Measurements from ENCODE around the gene KLHL26.
A peak's percentile ranks its signal among the peaks of the same experiment; 100 is the strongest.

The KLHL26 gene

GRCh38 chr19:18626906-18627305 is 9.9 kb upstream of the KLHL26 start:
- DNase-seq (ENCODE audit: extremely low read depth, low read depth): no peak
- no peak for TF ChIP-seq CTCF (IDR thresholded peaks at IDR 0.05; ENCODE audit: low read depth, low read length)

- DNase-seq (ENCODE audit: extremely low read depth, low read depth): no peak
- TF ChIP-seq CTCF (IDR thresholded peaks at IDR 0.05; ENCODE audit: low read depth, low read length): no peak
Measured at GRCh38 chr19:18629166-18630088, 7.4 kb upstream of the KLHL26 start.

- no peak for TF ChIP-seq CTCF (IDR thresholded peaks at IDR 0.05; ENCODE audit: low read depth, low read length)
Measured at GRCh38 chr19:18633321-18633720, 3.5 kb upstream of the KLHL26 start.

GRCh38 chr19:18634612-18635297 is 2.1 kb upstream of the KLHL26 start:
- no peak for TF ChIP-seq CTCF (IDR thresholded peaks at IDR 0.05; ENCODE audit: low read depth, low read length)

More at GRCh38 chr19:18633321-18633720, 3.5 kb upstream of the KLHL26 start:
- no peak for DNase-seq (ENCODE audit: extremely low read depth, low read depth)

GRCh38 chr19:18635831-18636182 is 1.0 kb upstream of the KLHL26 start:
- no peak for TF ChIP-seq CTCF (IDR thresholded peaks at IDR 0.05; ENCODE audit: low read depth, low read length)
- DNase-seq (ENCODE audit: extremely low read depth, low read depth): no peak

More at GRCh38 chr19:18634612-18635297, 2.1 kb upstream of the KLHL26 start:
- no peak for DNase-seq (ENCODE audit: extremely low read depth, low read depth)

GRCh38 chr19:18636183-18636968 is 452 bp upstream of the KLHL26 start:
- DNase-seq (ENCODE audit: extremely low read depth, low read depth): peak; percentile 88
- no peak for TF ChIP-seq CTCF (IDR thresholded peaks at IDR 0.05; ENCODE audit: low read depth, low read length)

All from AG09319 (cell line).